Keratinocyte (primary cell): ENCODE results near the gene MAPK1. TPM values are rescaled to one million over a fixed set of nuclear protein-coding genes. Genes with fewer than 3 reads are reported as not detected.
"Not testable (repeated sequence)": the region's sequence is repeated elsewhere in the genome, so short reads cannot be mapped to it uniquely, and the experiment has no call there.

ENCODE experiments used
- DNase-seq: peaks from one replicate; pipeline ENCODE4 v3.0.0-alpha.2; 2011; ENCODE audit warnings: low read depth, missing footprints, low spot score
- FAIRE-seq: peaks from 2 replicates; lab custom pipeline; 2011; peaks lifted over from hg19 to GRCh38; lab: Jason Lieb, UNC
- H2AFZ ChIP-seq: 2 replicates; pipeline ENCODE4 v1.6.0; 2012; ENCODE audit warnings: low read length, control low read depth, inconsistent platforms; ENCODE audit not compliant: control insufficient read depth
- H3K27ac ChIP-seq: 2 replicates; pipeline ENCODE4 v1.5.1; 2011; ENCODE audit warnings: low read length; ENCODE audit not compliant: control insufficient read depth, insufficient read depth
- H3K27me3 ChIP-seq: 3 replicates; pipeline ENCODE4 v1.6.0; 2011; ENCODE audit warnings: low read length; ENCODE audit not compliant: control insufficient read depth, insufficient read depth; ENCODE audit errors: extremely low read depth
- H3K36me3 ChIP-seq, 2 experiments: 2 replicates in 1 of 2; 3 replicates in 1 of 2; pipeline ENCODE4 v1.5.1; 2011; ENCODE audit warnings: low read length in 2 of 2, mild to moderate bottlenecking in 1 of 2; ENCODE audit not compliant: control insufficient read depth in 2 of 2, insufficient read depth in 2 of 2; ENCODE audit errors: extremely low read depth in 1 of 2
- H3K4me1 ChIP-seq: 3 replicates; pipeline ENCODE4 v1.5.1; 2011; ENCODE audit warnings: low read length; ENCODE audit not compliant: control insufficient read depth, insufficient read depth; ENCODE audit errors: extremely low read depth
- H3K4me2 ChIP-seq: 3 replicates; pipeline ENCODE4 v1.6.0; 2011; ENCODE audit warnings: low read depth, low read length; ENCODE audit not compliant: control insufficient read depth, insufficient read depth; ENCODE audit errors: extremely low read depth
- H3K4me3 ChIP-seq, 3 experiments: fragments of 200-600 bp in 1 of 3; sonication (generic) in 1 of 3; 2 replicates in 2 of 3; 3 replicates in 1 of 3; pipeline ENCODE4 v1.5.1; 2011 to 2016; ENCODE audit warnings: low read length in 3 of 3, mild to moderate bottlenecking in 3 of 3, control low read depth in 2 of 3, inconsistent platforms in 1 of 3, low read depth in 1 of 3, mixed read lengths in 1 of 3, mixed run types in 1 of 3, moderate library complexity in 1 of 3; ENCODE audit not compliant: control insufficient read depth in 2 of 3, insufficient read depth in 2 of 3; ENCODE audit errors: extremely low read depth in 1 of 3
- H3K79me2 ChIP-seq: 2 replicates; pipeline ENCODE4 v1.6.0; 2012; ENCODE audit warnings: low read length; ENCODE audit not compliant: control insufficient read depth, insufficient read depth
- H3K9ac ChIP-seq: 3 replicates; pipeline ENCODE4 v1.6.0; 2011; ENCODE audit warnings: low read length; ENCODE audit not compliant: control insufficient read depth, insufficient read depth; ENCODE audit errors: extremely low read depth
- H3K9me1 ChIP-seq: 3 replicates; pipeline ENCODE4 v1.6.0; 2011; ENCODE audit warnings: low read length; ENCODE audit not compliant: control insufficient read depth, insufficient read depth; ENCODE audit errors: extremely low read depth
- H3K9me3 ChIP-seq: 2 replicates; pipeline ENCODE4 v1.5.1; 2012; ENCODE audit warnings: low read depth, low read length; ENCODE audit not compliant: control insufficient read depth
- H4K20me1 ChIP-seq: 3 replicates; pipeline ENCODE4 v1.6.0; 2011; ENCODE audit warnings: low read length; ENCODE audit not compliant: control insufficient read depth, insufficient read depth; ENCODE audit errors: extremely low read depth
- EZH2 ChIP-seq: IDR thresholded peaks from one replicate; pipeline ENCODE4 v1.6.1; 2012; ENCODE audit warnings: inconsistent platforms, mild to moderate bottlenecking, low read length, moderate library complexity
- dilution Hi-C: fragments of 300-500 bp; cut with MboI; formaldehyde crosslinking; loops from one replicate; pipeline ENCODE4 v1.7.0; 2020; ENCODE audit warnings: low sequenced_read_pairs; ENCODE audit not compliant: extremely low pct_ligation_motif_present
- polyA plus RNA-seq, 5 experiments: library from polyadenylated mRNA; depleted of rRNA in 3 of 5; stranded (reverse) in 3 of 5; stranded (forward) in 1 of 5; unstranded in 1 of 5; fragments of >200 nt; gene quantifications; 1 replicate in 1 of 5; 2 replicates in 3 of 5; 3 replicates in 1 of 5; pipeline versions ENCODE4 v1.2.1 to v1.2.3, GENCODE V29; 2011 to 2012; ENCODE audit warnings: missing spikeins in 2 of 5, low read depth in 1 of 5, low replicate concordance in 1 of 5
- TF ChIP-seq, protein P1 (sequence below), 3 experiments: IDR thresholded peaks in 1 of 3; conservative IDR thresholded peaks in 1 of 3; optimal IDR thresholded peaks in 1 of 3; 2 replicates in 2 of 3; 3 replicates in 1 of 3; pipeline versions ENCODE3 to v1.5.1; 2011; ENCODE audit warnings: low read length in 3 of 3, mild to moderate bottlenecking in 3 of 3, moderate library complexity in 2 of 3, control low read depth in 1 of 3, inconsistent platforms in 1 of 3; ENCODE audit not compliant: insufficient read depth in 2 of 3; ENCODE audit errors: extremely low read depth in 1 of 3

Gene MAPK1
- polyA plus RNA-seq, 1 donor (not counting 4 experiments of a cell fraction or from before 2014, with no cell fraction given) = 136 TPM

DNA sequence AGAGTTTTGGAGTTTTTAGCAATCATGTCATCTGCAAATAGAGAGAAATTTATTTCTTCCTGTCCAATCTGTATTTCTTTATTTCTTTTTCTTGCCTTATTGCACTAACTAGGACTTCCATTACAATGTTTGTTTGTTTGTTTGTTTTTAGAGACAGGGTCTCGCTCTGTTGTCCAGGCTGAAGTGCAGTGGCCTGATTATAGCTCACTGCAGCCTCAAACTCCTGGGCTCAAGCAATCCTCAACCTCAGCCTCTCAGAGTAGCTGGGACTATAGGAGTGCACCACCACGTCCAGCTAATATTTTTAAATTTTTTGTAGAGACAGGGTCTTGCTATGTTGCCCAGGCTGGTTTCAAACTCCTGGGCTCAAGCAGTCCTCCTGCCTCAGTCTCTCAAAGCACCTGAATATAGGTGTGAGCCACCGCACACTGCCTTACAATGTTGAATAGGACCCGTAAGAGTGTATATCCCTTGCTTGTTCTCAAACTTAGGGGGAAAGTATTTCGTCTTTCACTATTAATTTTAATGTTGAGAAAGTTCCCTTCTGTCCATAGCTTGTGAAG is 29.6 kb upstream of the MAPK1 start:
- FAIRE-seq = no peak

DNA sequence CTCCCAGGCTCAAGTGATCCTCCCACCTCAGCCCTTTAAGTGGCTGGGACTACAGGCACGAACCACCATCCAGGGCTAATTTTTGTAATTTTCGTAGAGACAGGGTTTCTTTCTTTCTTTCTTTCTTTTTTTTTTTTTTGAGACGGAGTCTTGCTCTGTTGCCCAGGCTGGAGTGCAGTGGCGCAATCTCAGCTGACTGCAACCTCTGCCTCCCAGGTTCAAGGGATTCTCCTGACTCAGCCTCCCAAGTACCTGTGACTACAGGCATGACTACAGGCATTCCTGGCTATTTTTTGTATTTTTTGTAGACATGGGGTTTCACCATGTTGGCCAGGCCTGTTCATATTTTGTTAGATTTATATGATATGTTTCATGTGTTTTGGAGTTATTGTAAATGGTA is 28.8 kb upstream of the MAPK1 start:
- H3K4me3 ChIP-seq, H3K4me1 ChIP-seq, DNase-seq, H3K9me1 ChIP-seq, H3K79me2 ChIP-seq, H3K4me2 ChIP-seq, H3K9ac ChIP-seq, H2AFZ ChIP-seq, dilution Hi-C loops, H3K36me3 ChIP-seq, H3K27ac ChIP-seq, FAIRE-seq, H4K20me1 ChIP-seq, H3K27me3 ChIP-seq, H3K9me3 ChIP-seq: not testable (repeated sequence)

More for the DNA sequence above, 29.6 kb upstream of the MAPK1 start:
- Histone ChIP-seq H3K9me3 (no peaks in the 10 kb centered on the region), H3K4me3 (no peak overlapping the region), H3K36me3 (no peaks in the 10 kb centered on the region), H4K20me1 (no peaks in the 10 kb centered on the region), H3K79me2 (no peaks in the 10 kb centered on the region), H3K4me1 (no peaks in the 10 kb centered on the region), H3K27me3 (no peaks in the 10 kb centered on the region), H3K4me2 (no peak overlapping the region), H3K9me1 (no peaks in the 10 kb centered on the region), H3K9ac (no peak overlapping the region), H2AFZ (no peak overlapping the region), H3K27ac (no peak overlapping the region)
- dilution Hi-C loops = no loop called here
- DNase-seq = no peak
- TF ChIP-seq, protein P1, sequence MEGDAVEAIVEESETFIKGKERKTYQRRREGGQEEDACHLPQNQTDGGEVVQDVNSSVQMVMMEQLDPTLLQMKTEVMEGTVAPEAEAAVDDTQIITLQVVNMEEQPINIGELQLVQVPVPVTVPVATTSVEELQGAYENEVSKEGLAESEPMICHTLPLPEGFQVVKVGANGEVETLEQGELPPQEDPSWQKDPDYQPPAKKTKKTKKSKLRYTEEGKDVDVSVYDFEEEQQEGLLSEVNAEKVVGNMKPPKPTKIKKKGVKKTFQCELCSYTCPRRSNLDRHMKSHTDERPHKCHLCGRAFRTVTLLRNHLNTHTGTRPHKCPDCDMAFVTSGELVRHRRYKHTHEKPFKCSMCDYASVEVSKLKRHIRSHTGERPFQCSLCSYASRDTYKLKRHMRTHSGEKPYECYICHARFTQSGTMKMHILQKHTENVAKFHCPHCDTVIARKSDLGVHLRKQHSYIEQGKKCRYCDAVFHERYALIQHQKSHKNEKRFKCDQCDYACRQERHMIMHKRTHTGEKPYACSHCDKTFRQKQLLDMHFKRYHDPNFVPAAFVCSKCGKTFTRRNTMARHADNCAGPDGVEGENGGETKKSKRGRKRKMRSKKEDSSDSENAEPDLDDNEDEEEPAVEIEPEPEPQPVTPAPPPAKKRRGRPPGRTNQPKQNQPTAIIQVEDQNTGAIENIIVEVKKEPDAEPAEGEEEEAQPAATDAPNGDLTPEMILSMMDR (optimal IDR thresholded peaks at IDR 0.05 in 1 of 3, IDR thresholded peaks at IDR 0.05 in 1 of 3, conservative IDR thresholded peaks at IDR 0.05 in 1 of 3; ENCODE audit: extremely low read depth in 1 of 3, insufficient read depth in 2 of 3, low read length in 3 of 3) = no peak
- TF ChIP-seq EZH2 = no peak

DNA sequence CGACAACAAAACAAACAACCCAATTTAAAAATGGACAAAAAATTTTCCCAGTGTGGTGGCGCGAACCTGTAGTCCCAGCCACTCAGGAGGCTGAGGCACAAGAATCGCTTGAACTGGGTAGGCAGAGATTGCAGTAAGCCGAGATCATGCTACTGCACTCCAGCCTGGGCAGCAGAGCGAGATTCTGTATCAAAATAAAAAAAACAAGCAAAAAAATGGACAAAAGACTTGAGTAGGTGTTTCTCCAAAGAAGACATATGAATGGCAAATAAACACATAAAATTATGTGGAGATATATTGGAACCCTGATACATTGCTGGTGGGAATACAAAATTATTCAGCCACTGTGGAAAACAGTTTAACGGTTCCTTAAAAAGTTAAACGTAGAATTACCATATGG is 27.4 kb upstream of the MAPK1 start:
- Histone ChIP-seq H3K9me3 (no peaks in the 10 kb centered on the region), H3K36me3 (no peaks in the 10 kb centered on the region), H4K20me1 (no peaks in the 10 kb centered on the region), H3K27me3 (no peaks in the 10 kb centered on the region), H3K27ac (no peak overlapping the region), H3K79me2 (no peaks in the 10 kb centered on the region), H3K4me2 (no peak overlapping the region), H3K9ac (no peak overlapping the region), H2AFZ (no peak overlapping the region), H3K4me1 (no peaks in the 10 kb centered on the region), H3K9me1 (no peaks in the 10 kb centered on the region), H3K4me3 (no peak overlapping the region)
- FAIRE-seq (no peak), DNase-seq (no peak)
- dilution Hi-C loops = no loop called here
- TF ChIP-seq, protein P1 (optimal IDR thresholded peaks at IDR 0.05 in 1 of 3, IDR thresholded peaks at IDR 0.05 in 1 of 3, conservative IDR thresholded peaks at IDR 0.05 in 1 of 3; ENCODE audit: extremely low read depth in 1 of 3, insufficient read depth in 2 of 3, low read length in 3 of 3) = no peak
- no peak for TF ChIP-seq EZH2
